ENCODE measurements around the gene RGL2.
"Not testable (repeated sequence)": the region's sequence is repeated elsewhere in the genome, so short reads cannot be mapped to it uniquely, and the experiment has no call there.

Gene RGL2

GRCh38 chr6:33298773-33299236, at the start of gene RGL2:
RGL2 (minus strand) TSS chr6:33298942; CDS start chr6:33298610, 332 bp downstream.
- in situ Hi-C loops (cut with MboI; ENCODE audit: low sequenced_read_pairs) = no loop called here

GRCh38 chr6:33347816-33348215, 49.1 kb upstream of the RGL2 start:
- in situ Hi-C loops (cut with MboI; ENCODE audit: low sequenced_read_pairs) = no loop called here

- in situ Hi-C loops (cut with MboI; ENCODE audit: low sequenced_read_pairs) = not testable (repeated sequence)
These were observed 48.2 kb upstream of the RGL2 start for GRCh38 chr6:33346972-33347371.

- in situ Hi-C loops (cut with MboI; ENCODE audit: low sequenced_read_pairs) = no loop called here
These were observed 46.3 kb upstream of the RGL2 start for GRCh38 chr6:33344701-33345697.

- in situ Hi-C loops (cut with MboI; ENCODE audit: low sequenced_read_pairs) = no loop called here
These were observed 45.3 kb upstream of the RGL2 start for GRCh38 chr6:33343953-33344611.

- in situ Hi-C loops (cut with MboI; ENCODE audit: low sequenced_read_pairs) = not testable (repeated sequence)
These were observed 44.8 kb upstream of the RGL2 start for GRCh38 chr6:33343606-33343952.

GRCh38 chr6:33339193-33339592, 40.5 kb upstream of the RGL2 start:
- in situ Hi-C loops (cut with MboI; ENCODE audit: low sequenced_read_pairs) = no loop called here

GRCh38 chr6:33336495-33336894, 37.8 kb upstream of the RGL2 start:
- in situ Hi-C loops (cut with MboI; ENCODE audit: low sequenced_read_pairs) = no loop called here

- in situ Hi-C loops (cut with MboI; ENCODE audit: low sequenced_read_pairs) = no loop called here
These were observed 37.2 kb upstream of the RGL2 start for GRCh38 chr6:33335916-33336315.

- in situ Hi-C loops (cut with MboI; ENCODE audit: low sequenced_read_pairs) = no loop called here
These were observed 34.9 kb upstream of the RGL2 start for GRCh38 chr6:33333666-33334065.

GRCh38 chr6:33330736-33331135, 32.0 kb upstream of the RGL2 start:
- in situ Hi-C loops (cut with MboI; ENCODE audit: low sequenced_read_pairs) = no loop called here

- in situ Hi-C loops (cut with MboI; ENCODE audit: low sequenced_read_pairs) = no loop called here
These were observed 30.3 kb upstream of the RGL2 start for GRCh38 chr6:33329058-33329457.

GRCh38 chr6:33324125-33324524, 25.4 kb upstream of the RGL2 start:
- in situ Hi-C loops (cut with MboI; ENCODE audit: low sequenced_read_pairs) = no loop called here

- in situ Hi-C loops (cut with MboI; ENCODE audit: low sequenced_read_pairs) = no loop called here
These were observed 24.8 kb upstream of the RGL2 start for GRCh38 chr6:33323623-33323948.

- in situ Hi-C loops (cut with MboI; ENCODE audit: low sequenced_read_pairs) = no loop called here
These were observed 22.5 kb upstream of the RGL2 start for GRCh38 chr6:33321227-33321626.

GRCh38 chr6:33320315-33321181, 21.8 kb upstream of the RGL2 start:
- in situ Hi-C loops (cut with MboI; ENCODE audit: low sequenced_read_pairs) = no loop called here

GRCh38 chr6:33319939-33320314, 21.2 kb upstream of the RGL2 start:
- in situ Hi-C loops (cut with MboI; ENCODE audit: low sequenced_read_pairs) = no loop called here

- in situ Hi-C loops (cut with MboI; ENCODE audit: low sequenced_read_pairs) = no loop called here
These were observed 19.8 kb upstream of the RGL2 start for GRCh38 chr6:33318426-33319073.

- in situ Hi-C loops (cut with MboI; ENCODE audit: low sequenced_read_pairs) = no loop called here
These were observed 19.1 kb upstream of the RGL2 start, which contains the start of gene ZBTB22 for GRCh38 chr6:33317669-33318425. ZBTB22 (minus strand) TSS chr6:33317744; CDS start chr6:33316916, 828 bp downstream.

GRCh38 chr6:33317419-33317668, 18.6 kb upstream of the RGL2 start:
- in situ Hi-C loops (cut with MboI; ENCODE audit: low sequenced_read_pairs) = no loop called here

All from HL-60/S4 treated with retinoic acid at 250 ng/mL for 4 days and 3 days (cell line).